Testis (tissue), 2 donors: Measurements from ENCODE around the gene ABCB9.

Experiments
- CTCF ChIP-seq, 3 experiments: fragments of 450-650 bp in 2 of 3; fragments of 200-600 bp in 1 of 3; sonication (generic) in 1 of 3; IDR thresholded peaks; one replicate each; pipeline ENCODE4 v1.5.1; 2016 to 2019; ENCODE audit warnings: antibody characterized with exemption in 3 of 3, mild to moderate bottlenecking in 2 of 3, moderate library complexity in 1 of 3
- POLR2A ChIP-seq: fragments of 450-650 bp; IDR thresholded peaks from one replicate; pipeline ENCODE4 v1.6.1; 2017; ENCODE audit warnings: antibody characterized with exemption, mild to moderate bottlenecking, moderate library complexity

GRCh38 chr12:123000578-123000977 is 34.3 kb upstream of the ABCB9 start:
- TF ChIP-seq CTCF (IDR thresholded peaks at IDR 0.05), result no peak
- TF ChIP-seq POLR2A, result no peak
